D721Med (cell line): ENCODE data around the gene ENSA.
"Not testable (repeated sequence)": the region's sequence is repeated elsewhere in the genome, so short reads cannot be mapped to it uniquely, and the experiment has no call there.

Experiments used
- DNase-seq: peaks from one replicate; pipeline ENCODE4 v3.0.0; 2011; ENCODE audit warnings: low spot score; ENCODE audit not compliant: insufficient read length
- FAIRE-seq: peaks from 2 replicates; lab custom pipeline; 2011; peaks lifted over from hg19 to GRCh38; lab: Jason Lieb, UNC
- CTCF ChIP-seq: IDR thresholded peaks from 2 replicates; pipeline ENCODE4 v1.5.1; 2012; ENCODE audit warnings: mild to moderate bottlenecking, control low read depth; ENCODE audit not compliant: insufficient read depth; ENCODE audit errors: missing control alignments

Gene ENSA

GRCh38 chr1:150650193-150650592, 20.8 kb upstream of the ENSA start:
- no peak for FAIRE-seq
- TF ChIP-seq CTCF = no peak
- DNase-seq = no peak

- FAIRE-seq (no peak), DNase-seq (no peak)
- no peak for TF ChIP-seq CTCF
Observed at GRCh38 chr1:150649441-150650075, 20.1 kb upstream of the ENSA start.

DNA sequence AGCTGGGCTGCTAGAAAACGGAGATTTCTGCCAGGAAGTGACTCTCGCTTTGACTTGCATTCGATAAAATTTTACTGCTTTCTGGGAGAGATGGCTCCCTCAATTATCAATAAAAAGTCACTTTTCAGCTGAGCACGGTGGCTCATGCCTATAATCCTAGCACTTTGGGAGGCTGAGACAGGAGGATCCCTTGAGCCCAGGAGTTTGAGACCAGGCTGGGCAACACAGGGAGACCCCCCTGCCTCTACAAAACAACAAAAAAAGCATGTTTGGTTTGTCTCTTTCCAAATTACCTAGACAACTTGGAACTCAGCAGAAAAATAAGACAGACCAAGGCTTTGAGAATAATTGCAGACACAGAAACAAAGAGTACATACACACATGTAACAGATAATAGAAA, 12.9 kb upstream of the ENSA start:
- TF ChIP-seq CTCF = no peak
- no peak for FAIRE-seq
- no peak for DNase-seq

DNA sequence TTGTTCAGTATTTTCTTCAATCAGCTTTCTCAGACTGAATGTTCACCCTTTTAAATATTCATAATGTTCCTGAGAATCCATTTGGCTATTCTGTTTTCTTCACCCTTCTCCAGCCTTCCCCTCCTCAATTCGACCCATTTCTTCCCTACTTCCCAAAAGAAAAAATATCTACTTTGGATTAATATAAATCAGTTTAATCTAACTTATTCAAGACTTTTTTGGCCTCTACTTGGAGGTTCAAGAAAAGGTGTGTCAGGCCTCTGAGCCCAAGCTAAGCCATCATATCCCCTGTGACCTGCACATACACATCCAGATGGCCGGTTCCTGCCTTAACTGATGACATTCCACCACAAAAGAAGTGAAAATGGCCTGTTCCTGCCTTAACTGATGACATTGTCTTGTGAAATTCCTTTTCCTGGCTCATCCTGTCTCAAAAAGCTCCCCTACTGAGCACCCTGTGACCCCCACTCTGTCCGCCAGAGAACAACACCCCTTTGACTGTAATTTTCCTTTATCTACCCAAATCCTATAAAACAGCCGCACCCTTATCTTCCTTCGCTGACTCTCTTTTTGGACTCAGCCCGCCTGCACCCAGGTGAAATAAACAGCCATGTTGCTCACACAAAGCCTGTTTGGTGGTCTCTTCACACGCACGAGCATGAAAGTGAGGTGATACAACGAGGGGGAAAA, 11.9 kb upstream of the ENSA start:
- not testable (repeated sequence) for DNase-seq, FAIRE-seq

DNA sequence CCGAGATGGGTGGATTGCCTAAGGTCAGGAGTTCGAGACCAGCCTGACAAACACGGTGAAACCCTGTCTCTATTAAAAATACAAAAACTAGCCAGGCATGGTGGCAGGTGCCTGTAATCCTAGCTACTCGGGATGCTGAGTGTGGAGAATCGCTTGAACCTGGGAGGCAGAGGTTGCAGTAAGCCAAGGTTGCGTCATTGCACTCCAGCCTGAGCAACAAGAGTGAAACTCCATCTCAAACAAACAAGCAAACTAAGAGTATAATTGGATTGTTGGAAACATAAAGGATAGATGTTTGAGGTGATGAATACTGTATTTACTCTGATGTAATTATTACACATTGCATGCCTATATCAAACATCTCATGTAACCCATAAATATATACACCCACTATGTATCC, 9.0 kb upstream of the ENSA start:
- FAIRE-seq = peak; percentile 55
- not testable (repeated sequence) for DNase-seq

GRCh38 chr1:150634839-150635622, 5.6 kb upstream of the ENSA start:
- not testable (repeated sequence) for DNase-seq, FAIRE-seq

- no peak for FAIRE-seq
- TF ChIP-seq CTCF = no peak
- DNase-seq = no peak
Observed at GRCh38 chr1:150628766-150629114, 672 bp downstream of the ENSA start.

- FAIRE-seq (no peak), DNase-seq (no peak)
- no peak for TF ChIP-seq CTCF
Observed at GRCh38 chr1:150627826-150628410, 1.5 kb downstream of the ENSA start.
